Prostate gland (tissue), 2 donors: Measurements from ENCODE around the gene PRND.

ENCODE experiments used
- CTCF ChIP-seq, 4 experiments: fragments of 200-600 bp in 2 of 4; fragments of 450-650 bp in 2 of 4; sonication (generic) in 2 of 4; IDR thresholded peaks; 1 replicate in 3 of 4; 2 replicates in 1 of 4; pipeline ENCODE4 v1.5.1; 2016 to 2019; ENCODE audit warnings: antibody characterized with exemption in 4 of 4, mild to moderate bottlenecking in 2 of 4, moderate library complexity in 2 of 4
- POLR2A ChIP-seq: fragments of 450-650 bp; IDR thresholded peaks from one replicate; pipeline ENCODE4 v1.6.1; 2016; ENCODE audit warnings: antibody characterized with exemption, mild to moderate bottlenecking
- POLR2AphosphoS5 ChIP-seq: sonication (generic); formaldehyde crosslinking; IDR thresholded peaks from one replicate; pipeline ENCODE4 v1.6.1; 2017; ENCODE audit warnings: antibody characterized with exemption

- TF ChIP-seq CTCF (IDR thresholded peaks at IDR 0.05): no peak
- no peak for TF ChIP-seq POLR2A
- TF ChIP-seq POLR2AphosphoS5: no peak
Measured at GRCh38 chr20:4689220-4689619, 32.5 kb upstream of the PRND start.
